Renal pelvis (tissue), 4 donors: ENCODE data around the gene PTPN14. TPM values are rescaled to one million over a fixed set of nuclear protein-coding genes. Genes with fewer than 3 reads are reported as not detected.

Experiments
- DNase-seq: peaks from one replicate; pipeline ENCODE4 v3.0.0-alpha.2; 2013
- polyA plus RNA-seq, 3 donors: library from polyadenylated mRNA; unstranded; fragments of 120-200 nt; gene quantifications; one replicate each; pipeline ENCODE4 v1.2.1, GENCODE V29; 2013; ENCODE audit not compliant: insufficient read length in 3 of 3

Gene PTPN14
- polyA plus RNA-seq, 3 donors: 35.0 to 46.1 (median 41.1) TPM

DNA sequence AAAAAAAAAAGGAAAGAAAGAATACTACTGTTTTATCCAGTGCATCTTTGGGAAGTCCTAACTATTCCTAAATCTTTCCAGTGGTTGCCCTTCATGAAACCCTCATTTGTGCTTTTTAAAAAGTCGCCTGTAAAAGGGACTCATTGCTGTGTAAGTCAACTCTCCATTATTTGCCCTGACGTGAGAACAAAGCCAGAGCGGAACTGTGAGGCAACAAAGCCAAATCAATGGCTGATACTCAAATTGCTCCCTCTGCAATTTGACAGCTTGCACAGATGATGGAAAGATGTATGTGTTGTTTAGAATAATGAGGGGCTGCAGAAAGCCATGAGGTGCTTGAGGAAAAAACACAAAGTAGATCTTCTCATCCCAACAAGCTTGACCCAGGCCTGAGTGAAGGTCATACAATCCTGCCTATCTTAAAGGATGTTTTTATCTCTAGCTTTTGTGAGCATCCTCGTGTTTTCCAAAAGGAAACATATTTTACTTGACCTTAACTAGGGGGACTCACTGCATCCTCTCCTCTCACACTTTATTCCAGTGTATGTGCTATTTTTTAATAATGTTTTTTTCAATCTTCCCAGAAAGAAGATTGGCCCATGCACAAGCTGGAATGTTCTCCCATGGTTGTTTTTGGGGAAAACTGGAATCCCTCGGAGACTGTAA is 237.1 kb downstream of the PTPN14 start:
- no peak for DNase-seq

GRCh38 chr1:214312530-214313051 is 238.8 kb downstream of the PTPN14 start:
- no peak for DNase-seq

DNA sequence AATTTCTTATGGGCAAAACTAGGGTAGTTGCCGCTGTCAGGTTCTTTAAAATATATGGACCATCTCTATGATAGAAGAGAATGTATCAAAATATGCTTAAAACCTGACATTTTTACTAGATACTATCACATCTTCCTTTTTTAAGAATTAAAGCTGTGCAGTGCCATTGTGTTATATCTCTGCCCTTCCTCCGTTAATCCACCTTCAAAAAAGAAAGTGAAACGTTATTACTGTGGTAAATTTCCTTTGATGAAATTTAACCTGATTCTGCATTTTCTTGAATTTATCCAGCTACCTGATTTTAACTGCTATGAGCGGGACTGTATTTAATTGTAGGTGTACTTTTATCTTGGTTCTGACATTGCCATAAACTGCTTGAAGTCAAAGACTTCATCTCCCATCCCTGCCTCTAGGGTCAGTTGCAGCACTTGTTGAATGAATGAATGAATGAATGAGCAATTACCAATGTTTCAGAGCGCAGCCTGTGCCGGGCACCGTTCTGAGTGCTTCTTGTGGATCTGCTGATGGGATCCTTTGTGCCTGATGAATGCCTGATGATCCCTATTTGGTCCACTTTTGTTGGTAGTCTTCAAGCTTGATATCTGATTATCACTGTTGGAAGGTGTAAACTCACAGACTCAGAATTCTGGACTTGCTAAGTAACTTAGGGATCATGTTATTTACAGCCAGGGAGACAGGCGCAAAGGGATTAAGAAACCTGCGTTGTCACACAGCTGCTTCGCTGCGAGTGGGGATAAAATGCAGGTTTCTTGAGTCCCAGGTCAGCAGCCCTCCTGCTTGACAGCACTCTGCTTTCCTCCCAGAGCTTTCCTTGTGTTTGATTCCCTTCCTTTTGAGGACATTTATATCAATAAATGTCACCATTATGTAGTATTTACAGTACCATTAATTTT is 240.4 kb downstream of the PTPN14 start:
- DNase-seq: no peak

GRCh38 chr1:214310010-214310409 is 241.4 kb downstream of the PTPN14 start:
- DNase-seq: no peak

GRCh38 chr1:214306269-214306668 is 245.1 kb downstream of the PTPN14 start:
- DNase-seq: no peak

- DNase-seq: no peak
Measured at GRCh38 chr1:214305164-214305751, 246.1 kb downstream of the PTPN14 start.

DNA sequence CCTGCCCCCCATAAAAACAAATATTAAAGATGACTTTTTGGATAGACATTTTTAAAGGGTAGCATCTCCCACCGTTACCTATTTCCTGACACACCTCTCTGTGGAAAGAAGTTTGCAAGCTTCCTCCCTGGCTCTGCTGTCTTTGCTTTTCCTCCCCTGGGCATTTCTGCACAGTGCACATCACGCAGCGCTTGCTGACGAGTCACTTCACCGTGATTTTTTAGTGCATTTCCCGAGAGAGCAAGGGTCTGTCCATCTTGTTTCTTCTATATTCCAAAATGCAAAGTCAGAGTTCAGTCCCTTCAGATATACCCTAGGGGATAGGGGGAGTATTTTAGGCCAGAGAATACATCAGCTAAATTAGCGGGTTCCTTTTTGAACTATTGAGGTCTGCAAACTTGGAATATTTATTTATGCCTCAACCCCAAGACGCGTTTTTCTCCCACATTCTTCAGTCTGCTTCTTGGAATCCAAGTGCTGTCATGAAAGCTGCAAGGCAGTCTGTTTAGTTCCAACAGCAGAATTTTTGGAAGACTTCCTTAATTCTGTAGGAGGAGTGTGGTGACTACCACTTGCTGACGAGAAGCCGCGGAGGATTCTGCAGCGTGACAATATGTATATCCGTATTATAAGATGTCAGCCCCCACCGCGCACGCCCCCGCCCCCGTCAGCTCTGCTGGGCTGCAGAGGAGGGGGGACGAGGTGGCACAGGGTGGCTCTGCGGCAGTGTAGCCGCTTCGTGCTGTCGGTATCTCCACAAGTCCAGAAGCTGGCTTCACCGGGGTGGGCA is 248.1 kb downstream of the PTPN14 start:
- DNase-seq: no peak

- DNase-seq: no peak
Measured at GRCh38 chr1:214301526-214301925, 249.9 kb downstream of the PTPN14 start.

GRCh38 chr1:214300149-214300780 is 251.1 kb downstream of the PTPN14 start:
- no peak for DNase-seq

Other genes starting within 250 kb of the PTPN14 start
- 100 to 1,000 TPM in 1 of 3 donors, 10 to 100 TPM in 2; 78.8 to 109 (median 96.9) TPM for gene CENPF, start 51.6 kb upstream of the PTPN14 start, polyA plus RNA-seq